H1 (cell line): ENCODE data around the gene SPACA4. TPM values are rescaled to one million over a fixed set of nuclear protein-coding genes. Genes with fewer than 3 reads are reported as not detected.

Experiments used
- BACH1 ChIP-seq: IDR thresholded peaks from 2 replicates; pipeline ENCODE4 v1.6.1; 2012; ENCODE audit warnings: low read length, improper control_type of control experiment
- CBX5 ChIP-seq: fragments of 300-800, 300-1000 bp; sonication (generic); IDR thresholded peaks from 2 replicates; pipeline ENCODE4 v1.7.1; 2016; ENCODE audit warnings: antibody characterized with exemption, low read length, low read depth
- CHD2 ChIP-seq: IDR thresholded peaks from 2 replicates; pipeline ENCODE4 v1.6.1; 2012; ENCODE audit warnings: low read length, improper control_type of control experiment
- CREB1 ChIP-seq: IDR thresholded peaks from 2 replicates; pipeline ENCODE4 v1.6.1; 2012; ENCODE audit warnings: inconsistent platforms
- EP300 ChIP-seq, 2 experiments: IDR thresholded peaks; 1 replicate in 1 of 2; 2 replicates in 1 of 2; pipeline ENCODE4 v1.6.1; 2011 to 2012; ENCODE audit warnings: low read depth in 2 of 2, low read length in 2 of 2, mild to moderate bottlenecking in 2 of 2, borderline replicate concordance in 1 of 2, inconsistent platforms in 1 of 2, moderate library complexity in 1 of 2
- EZH2 ChIP-seq: fragments of 200-600 bp; sonication (generic); IDR thresholded peaks from 2 replicates; pipeline ENCODE4 v1.7.1; 2012; ENCODE audit warnings: low read depth, mild to moderate bottlenecking, moderate library complexity, low read length, inconsistent platforms; ENCODE audit not compliant: severe bottlenecking
- HDAC2 ChIP-seq, 2 experiments: fragments of 300-600 bp in 1 of 2; sonication (generic) in 1 of 2; IDR thresholded peaks; 2 replicates each; pipeline ENCODE4 v1.6.1; 2011 to 2012; ENCODE audit warnings: low read depth in 2 of 2, low read length in 2 of 2, mild to moderate bottlenecking in 2 of 2, moderate library complexity in 2 of 2, borderline replicate concordance in 1 of 2, inconsistent platforms in 1 of 2
- JUND ChIP-seq: IDR thresholded peaks from 2 replicates; pipeline ENCODE4 v1.6.1; 2011; ENCODE audit warnings: mild to moderate bottlenecking, improper control_type of control experiment, low read length
- NANOG ChIP-seq: IDR thresholded peaks from 2 replicates; pipeline ENCODE4 v1.6.1; 2011; ENCODE audit warnings: low read length, low read depth, mild to moderate bottlenecking, inconsistent platforms; ENCODE audit not compliant: insufficient read depth, poor library complexity, severe bottlenecking
- NRF1 ChIP-seq: IDR thresholded peaks from 2 replicates; pipeline ENCODE4 v1.6.1; 2011; ENCODE audit warnings: mild to moderate bottlenecking, low read depth, low read length, improper control_type of control experiment
- POLR2A ChIP-seq, 2 experiments: IDR thresholded peaks; 1 replicate in 1 of 2; 2 replicates in 1 of 2; pipeline ENCODE4 v1.6.1; 2011; ENCODE audit warnings: low read depth in 2 of 2, low read length in 2 of 2, mild to moderate bottlenecking in 2 of 2; ENCODE audit errors: control extremely low read depth in 1 of 2
- POLR2AphosphoS5 ChIP-seq: IDR thresholded peaks from 2 replicates; pipeline ENCODE4 v1.6.1; 2011; ENCODE audit warnings: low read depth, low read length
- POU5F1 ChIP-seq: IDR thresholded peaks from 2 replicates; pipeline ENCODE4 v1.6.1; 2011; ENCODE audit warnings: low read depth, mild to moderate bottlenecking, low read length, moderate library complexity
- RBBP5 ChIP-seq: IDR thresholded peaks from 2 replicates; pipeline ENCODE4 v1.7.1; 2012; ENCODE audit warnings: low read depth, mild to moderate bottlenecking, inconsistent platforms, low read length, moderate library complexity, borderline replicate concordance
- RXRA ChIP-seq: IDR thresholded peaks from 2 replicates; pipeline ENCODE4 v1.6.1; 2011; ENCODE audit warnings: low read depth, mild to moderate bottlenecking, low read length, moderate library complexity; ENCODE audit not compliant: insufficient read depth
- SAP30 ChIP-seq: fragments of 300-600 bp; sonication (generic); IDR thresholded peaks from 2 replicates; pipeline ENCODE4 v1.7.1; 2012; ENCODE audit warnings: low read length, moderate library complexity, mild to moderate bottlenecking, inconsistent platforms; ENCODE audit not compliant: insufficient read depth, insufficient replicate concordance
- SIRT6 ChIP-seq: IDR thresholded peaks from one replicate; pipeline ENCODE4 v1.7.1; 2012; ENCODE audit warnings: low read length, inconsistent platforms
- SP2 ChIP-seq: IDR thresholded peaks from 2 replicates; pipeline ENCODE4 v1.6.1; 2012; ENCODE audit warnings: mild to moderate bottlenecking, low read length, inconsistent platforms
- SP4 ChIP-seq: IDR thresholded peaks from 2 replicates; pipeline ENCODE4 v1.6.1; 2012; ENCODE audit warnings: low read length, inconsistent platforms
- TAF7 ChIP-seq: optimal IDR thresholded peaks from 2 replicates; pipeline ENCODE3; 2011; ENCODE audit warnings: low read depth, mild to moderate bottlenecking, inconsistent platforms, low read length, moderate library complexity, borderline replicate concordance
- polyA plus RNA-seq, 7 experiments: library from polyadenylated mRNA; depleted of rRNA in 3 of 7; stranded (reverse) in 5 of 7; unstranded in 2 of 7; fragments of >200 nt in 5 of 7; fragments of 200-250 nt in 2 of 7; gene quantifications; 1 replicate in 5 of 7; 2 replicates in 1 of 7; 4 replicates in 1 of 7; pipeline versions ENCODE4 v1.2.1 to v1.2.3, GENCODE V29; 2011 to 2013; ENCODE audit warnings: missing spikeins in 2 of 7, mixed read lengths in 2 of 7
- total RNA-seq: library from RNA; stranded (reverse); fragmentation: NEBNext Ultra II Directional; extraction: Animal tissue kit (Norgen Biotek cat#: 25700); gene quantifications from 2 replicates; pipeline ENCODE4 v1.2.1, GENCODE V29; 2021
- TF ChIP-seq, protein P1 (sequence below): IDR thresholded peaks from 2 replicates; pipeline ENCODE4 v1.6.1; 2012; ENCODE audit warnings: inconsistent platforms

SPACA4 gene
- total and polyA plus RNA-seq, 2 of the 8 experiments (the other 6 are each of a cell fraction or from before 2014, with no cell fraction given) = not detected

DNA sequence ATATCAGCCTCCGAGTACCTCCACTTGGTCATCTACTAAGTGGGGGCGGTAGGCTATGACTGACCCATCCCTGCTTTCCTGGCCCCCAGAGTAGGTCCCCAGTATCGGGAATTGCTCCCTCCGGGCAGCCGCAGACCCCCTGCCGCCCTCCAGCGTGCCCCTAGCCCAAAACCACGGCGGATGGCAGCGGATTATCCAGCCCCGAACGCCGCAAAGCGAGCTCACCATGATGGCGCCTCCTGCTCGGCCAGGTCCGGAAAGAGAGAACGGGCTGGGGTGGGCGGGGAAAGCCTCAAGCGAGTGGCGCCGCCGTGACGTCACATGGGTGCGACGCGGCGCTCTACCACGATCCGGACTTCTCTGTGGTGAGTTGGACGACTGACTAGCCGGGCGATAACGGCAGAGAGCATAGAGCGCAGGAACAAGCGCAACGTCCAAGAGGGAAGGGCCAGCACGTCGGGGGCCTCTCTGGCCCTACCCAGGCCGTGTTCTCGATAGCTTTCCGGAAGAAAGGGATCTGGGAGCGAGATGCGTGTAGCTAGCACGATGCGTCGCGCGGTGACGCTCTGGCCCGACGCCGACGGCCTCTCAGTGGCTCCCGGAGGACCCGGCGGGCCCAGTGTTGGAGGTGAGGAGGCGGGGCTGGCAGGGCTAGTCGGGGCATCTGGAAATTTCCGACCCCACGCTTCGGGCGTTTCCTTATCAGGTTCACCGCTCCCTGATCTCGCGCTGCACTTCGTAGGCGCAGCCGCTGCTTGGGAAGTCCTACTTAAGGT is 12.6 kb downstream of the SPACA4 start, which contains the start of the genes RPL18 and SPHK2 (continued):
- TF ChIP-seq CBX5 = no peak
- TF ChIP-seq TAF7 = peak; percentile 99
- no peak for TF ChIP-seq POU5F1
- TF ChIP-seq EZH2 = no peak
- TF ChIP-seq HDAC2 (IDR thresholded peaks at IDR 0.05; ENCODE audit: borderline replicate concordance in 1 of 2, low read depth in 2 of 2, low read length in 2 of 2) = 0 out of 4 replicates have a peak, but pooled peaks have one; percentile 14 to 99
- peak; percentile 99 for TF ChIP-seq SP2
- peak; percentile 36; the same call in 1 of the 2 replicates for TF ChIP-seq JUND
- TF ChIP-seq CREB1 = peak; percentile 98
- TF ChIP-seq BACH1 = no peak
- TF ChIP-seq SIRT6 = no peak
- peak; percentile 4 for TF ChIP-seq NANOG
- TF ChIP-seq POLR2A (IDR thresholded peaks at IDR 0.05; ENCODE audit: control extremely low read depth in 1 of 2, low read depth in 2 of 2, low read length in 2 of 2) = peak; percentile 95 to 99
- TF ChIP-seq NRF1 = no peak
- TF ChIP-seq POLR2AphosphoS5 = peak; percentile 95
- TF ChIP-seq EP300 (IDR thresholded peaks at IDR 0.05; ENCODE audit: borderline replicate concordance in 1 of 2, low read depth in 2 of 2, low read length in 2 of 2) = no peak; a peak in 1 of 3 replicates
- no peak for TF ChIP-seq RXRA
- TF ChIP-seq SP4 = peak; percentile 92; the same call in 1 of the 2 replicates
- TF ChIP-seq SAP30 = no peak
- peak; percentile 88 for TF ChIP-seq RBBP5
- TF ChIP-seq, protein P1, sequence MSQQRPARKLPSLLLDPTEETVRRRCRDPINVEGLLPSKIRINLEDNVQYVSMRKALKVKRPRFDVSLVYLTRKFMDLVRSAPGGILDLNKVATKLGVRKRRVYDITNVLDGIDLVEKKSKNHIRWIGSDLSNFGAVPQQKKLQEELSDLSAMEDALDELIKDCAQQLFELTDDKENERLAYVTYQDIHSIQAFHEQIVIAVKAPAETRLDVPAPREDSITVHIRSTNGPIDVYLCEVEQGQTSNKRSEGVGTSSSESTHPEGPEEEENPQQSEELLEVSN = no peak
- TF ChIP-seq CHD2 = peak; percentile 48; the same call in 1 of the 2 replicates
